ENCODE measurements around the gene FDX1. TPM values are rescaled to one million over a fixed set of nuclear protein-coding genes. Genes with fewer than 3 reads are reported as not detected.

FDX1 gene
- total RNA-seq, 1 experiment from 2014 or later, result 11.9 TPM

DNA sequence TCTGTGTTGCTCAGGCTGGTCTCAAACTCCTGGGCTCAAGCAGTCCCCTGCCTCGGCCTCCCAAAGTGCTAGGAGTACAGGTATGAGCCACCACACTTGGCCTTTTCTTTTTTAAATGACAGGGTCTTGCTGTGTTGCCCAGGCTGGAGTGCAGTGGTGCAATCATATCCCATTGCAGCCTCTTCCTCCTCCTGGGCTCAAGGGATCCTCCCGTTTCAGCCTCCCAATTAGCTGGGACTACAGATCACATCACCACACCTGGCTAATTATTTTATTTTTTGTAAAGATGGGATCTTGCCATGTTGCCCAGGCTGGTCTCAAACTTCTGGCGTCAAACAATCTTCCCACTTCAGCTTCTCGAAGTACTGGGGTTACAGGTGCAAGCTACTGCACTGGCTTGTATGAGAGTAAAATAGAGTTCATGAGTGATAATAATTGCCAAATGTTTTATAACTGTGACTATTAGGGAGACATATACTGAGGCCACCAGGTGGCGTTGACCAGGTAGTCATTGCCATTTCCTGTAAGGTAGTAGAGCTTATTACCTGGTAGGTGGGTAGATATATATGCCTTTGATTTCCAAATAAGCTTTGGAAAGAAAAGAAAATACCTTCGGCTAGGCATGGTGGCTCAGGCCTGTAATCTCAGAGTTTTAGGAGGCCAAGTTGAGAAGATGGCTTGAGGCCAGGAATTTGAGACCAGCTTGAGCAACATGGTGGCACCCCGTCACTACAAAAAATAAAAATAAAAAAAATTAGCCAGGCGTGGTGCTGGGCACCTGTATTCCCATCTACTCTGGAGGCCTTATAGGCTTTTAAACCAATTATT lies 5.4 kb downstream of the FDX1 start:
- TF ChIP-seq EZH2 (IDR thresholded peaks at IDR 0.05; ENCODE audit: low read depth), result no peak
- TF ChIP-seq, protein P1, sequence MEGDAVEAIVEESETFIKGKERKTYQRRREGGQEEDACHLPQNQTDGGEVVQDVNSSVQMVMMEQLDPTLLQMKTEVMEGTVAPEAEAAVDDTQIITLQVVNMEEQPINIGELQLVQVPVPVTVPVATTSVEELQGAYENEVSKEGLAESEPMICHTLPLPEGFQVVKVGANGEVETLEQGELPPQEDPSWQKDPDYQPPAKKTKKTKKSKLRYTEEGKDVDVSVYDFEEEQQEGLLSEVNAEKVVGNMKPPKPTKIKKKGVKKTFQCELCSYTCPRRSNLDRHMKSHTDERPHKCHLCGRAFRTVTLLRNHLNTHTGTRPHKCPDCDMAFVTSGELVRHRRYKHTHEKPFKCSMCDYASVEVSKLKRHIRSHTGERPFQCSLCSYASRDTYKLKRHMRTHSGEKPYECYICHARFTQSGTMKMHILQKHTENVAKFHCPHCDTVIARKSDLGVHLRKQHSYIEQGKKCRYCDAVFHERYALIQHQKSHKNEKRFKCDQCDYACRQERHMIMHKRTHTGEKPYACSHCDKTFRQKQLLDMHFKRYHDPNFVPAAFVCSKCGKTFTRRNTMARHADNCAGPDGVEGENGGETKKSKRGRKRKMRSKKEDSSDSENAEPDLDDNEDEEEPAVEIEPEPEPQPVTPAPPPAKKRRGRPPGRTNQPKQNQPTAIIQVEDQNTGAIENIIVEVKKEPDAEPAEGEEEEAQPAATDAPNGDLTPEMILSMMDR (conservative IDR thresholded peaks at IDR 0.05), result peak; percentile 65
- Histone ChIP-seq H3K79me2 (ENCODE audit: low read depth) (peaks cover 82% of the 10 kb centered on the region), H3K9me2 (ENCODE audit: insufficient read depth) (no peaks in the 10 kb centered on the region), H3K9me3 (ENCODE audit: insufficient read depth, low read depth) (no peaks in the 10 kb centered on the region), H3K4me3 (no peak overlapping the region), H3K4me1 (replicated peaks; ENCODE audit: insufficient read depth) (peaks cover 31% of the 10 kb centered on the region), H3K4me2 (no peak overlapping the region), H4K20me1 (ENCODE audit: insufficient read depth) (peaks cover 18% of the 10 kb centered on the region; the same call in 1 of the 2 replicates), H3F3A (ENCODE audit: insufficient read depth, low read depth) (peaks cover 9% of the 10 kb centered on the region; the same call in 1 of the 2 replicates), H2AFZ (no peak overlapping the region), H3K36me3 (ENCODE audit: low read depth) (peaks cover 20% of the 10 kb centered on the region), H3K27me3 (ENCODE audit: insufficient read depth, low read depth) (no peaks in the 10 kb centered on the region), H3K27ac (no peak overlapping the region)
- no TSS peak for BruUV-seq (replicated peaks)
- POLR2A ChIA-PET (ENCODE audit: unreplicated experiment), result no interaction called here
- DNase-seq, result peak in 1 of 2 experiments; percentile 12
- CTCF ChIA-PET, result interaction anchor here (0.6 to 0.7 kb wide), 4 partner anchors 784 to 971 kb away, joined by 3 to 9 read pairs (median 3); no protein-coding TSS in a partner anchor
- intact Hi-C loops (cut with micrococcal nuclease; ENCODE audit: unreplicated experiment), result loop anchor here (1.0 to 10.0 kb wide), 4 partner anchors 180 to 1012 kb away; partner anchors contain the start of gene ZC3H12C

- no peaks in the 10 kb centered on the region for H3K27me3 ChIP-seq (ENCODE audit: insufficient read depth, low read depth)
- ChIA-PET POLR2A (ENCODE audit: unreplicated experiment) (no interaction called here), CTCF (interaction anchor here (0.6 kb wide), 2 partner anchors 794 to 850 kb away, joined by 3 read pairs; no protein-coding TSS in a partner anchor)
- peaks cover 30% of the 10 kb centered on the region for H3K4me1 ChIP-seq (replicated peaks; ENCODE audit: insufficient read depth)
- H3K79me2 ChIP-seq (ENCODE audit: low read depth), result peaks cover 77% of the 10 kb centered on the region
- 0 out of 2 replicates have a peak, but pooled peaks cover 6% of the 10 kb centered on the region for H3K9me3 ChIP-seq (ENCODE audit: insufficient read depth, low read depth)
- BruUV-seq (replicated peaks), result no TSS peak
- H3F3A ChIP-seq (ENCODE audit: insufficient read depth, low read depth), result peaks cover 9% of the 10 kb centered on the region; the same call in 1 of the 2 replicates
- H3K9me2 ChIP-seq (ENCODE audit: insufficient read depth), result no peaks in the 10 kb centered on the region
- TF ChIP-seq EZH2 (IDR thresholded peaks at IDR 0.05; ENCODE audit: low read depth), result no peak
- TF ChIP-seq, protein P1 (conservative IDR thresholded peaks at IDR 0.05), result no peak
- peaks cover 18% of the 10 kb centered on the region; the same call in 1 of the 2 replicates for H4K20me1 ChIP-seq (ENCODE audit: insufficient read depth)
- no peak overlapping the region for H3K27ac ChIP-seq
- H3K4me3 ChIP-seq, result no peak overlapping the region
- no peak overlapping the region for H2AFZ ChIP-seq
- intact Hi-C loops (cut with micrococcal nuclease; ENCODE audit: unreplicated experiment), result loop anchor here (10.0 kb wide), 1 partner anchor 181 kb away; no protein-coding TSS in a partner anchor
- H3K4me2 ChIP-seq, result no peak overlapping the region
- no peak for DNase-seq
- peaks cover 28% of the 10 kb centered on the region for H3K36me3 ChIP-seq (ENCODE audit: low read depth)
These were observed 6.3 kb downstream of the FDX1 start for GRCh38 chr11:110435780-110436717.

DNA sequence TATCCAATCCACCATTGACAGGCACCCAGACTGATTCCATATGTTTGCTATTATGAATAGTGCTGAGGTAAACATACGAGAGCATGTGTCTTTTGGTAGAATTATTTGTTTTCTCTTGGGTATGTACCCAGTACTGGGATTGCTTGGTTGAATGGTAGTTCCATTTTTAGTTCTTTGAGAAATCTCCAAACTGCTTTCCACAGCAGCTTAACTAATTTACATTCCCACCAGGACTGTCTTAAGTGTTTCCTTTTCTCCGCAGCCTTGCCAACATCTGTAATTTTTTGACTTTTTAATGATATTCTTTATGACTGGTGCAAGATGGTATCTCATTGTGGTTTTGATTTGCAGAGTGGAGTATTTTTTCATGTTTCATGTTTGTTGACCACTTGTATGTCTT lies 8.3 kb downstream of the FDX1 start:
- H4K20me1 ChIP-seq (ENCODE audit: insufficient read depth), result 0 out of 2 replicates have a peak, but pooled peaks cover 12% of the 10 kb centered on the region
- peaks cover 11% of the 10 kb centered on the region for H3K4me1 ChIP-seq (replicated peaks; ENCODE audit: insufficient read depth)
- no peak overlapping the region for H2AFZ ChIP-seq
- no peak overlapping the region for H3K4me2 ChIP-seq
- no peak for TF ChIP-seq EZH2 (IDR thresholded peaks at IDR 0.05; ENCODE audit: low read depth)
- TF ChIP-seq, protein P1 (conservative IDR thresholded peaks at IDR 0.05), result no peak
- no peaks in the 10 kb centered on the region for H3K9me2 ChIP-seq (ENCODE audit: insufficient read depth)
- H3F3A ChIP-seq (ENCODE audit: insufficient read depth, low read depth), result peaks cover 7% of the 10 kb centered on the region; the same call in 1 of the 2 replicates
- 0 out of 2 replicates have a peak, but pooled peaks cover 7% of the 10 kb centered on the region for H3K9me3 ChIP-seq (ENCODE audit: insufficient read depth, low read depth)
- POLR2A ChIA-PET (ENCODE audit: unreplicated experiment), result no interaction called here
- no peak overlapping the region for H3K4me3 ChIP-seq
- H3K27ac ChIP-seq, result no peak overlapping the region
- H3K79me2 ChIP-seq (ENCODE audit: low read depth), result peaks cover 58% of the 10 kb centered on the region
- intact Hi-C loops (cut with micrococcal nuclease; ENCODE audit: unreplicated experiment), result loop anchor here (10.0 kb wide), 1 partner anchor 183 kb away; no protein-coding TSS in a partner anchor
- peaks cover 29% of the 10 kb centered on the region for H3K36me3 ChIP-seq (ENCODE audit: low read depth)
- no TSS peak for BruUV-seq (replicated peaks)
- H3K27me3 ChIP-seq (ENCODE audit: insufficient read depth, low read depth), result no peaks in the 10 kb centered on the region
- CTCF ChIA-PET, result no interaction called here
- no peak for DNase-seq

All from PC-9 (cell line).